HL-60 (cell line): Measurements from ENCODE around the gene IL36G.

ENCODE experiments used
- DNase-seq, 2 experiments: peaks; one replicate each; pipeline ENCODE4 v3.0.0-alpha.2; 2010 to 2020; ENCODE audit warnings: low read depth in 1 of 2, low spot score in 1 of 2
- H3K27ac ChIP-seq: fragments of 250-450 bp; sonication (Bioruptor Pico); replicated peaks from 2 replicates; pipeline ENCODE4 v1.5.1; 2020; ENCODE audit warnings: mild to moderate bottlenecking, moderate library complexity
- H3K27me3 ChIP-seq: fragments of 250-450 bp; sonication (Bioruptor Pico); 2 replicates; pipeline ENCODE4 v1.5.1; 2021; ENCODE audit warnings: mild to moderate bottlenecking, moderate library complexity; ENCODE audit not compliant: insufficient read depth, poor library complexity, severe bottlenecking
- H3K4me3 ChIP-seq: replicated peaks from 2 replicates; pipeline ENCODE4 v1.5.1; 2011; ENCODE audit warnings: mild to moderate bottlenecking, control low read depth, low read length; ENCODE audit not compliant: insufficient read depth
- CTCF ChIP-seq: IDR thresholded peaks from one replicate; pipeline ENCODE4 v1.5.1; 2011; ENCODE audit warnings: low read length, control low read depth, inconsistent platforms; ENCODE audit not compliant: insufficient read depth
- GABPA ChIP-seq: IDR thresholded peaks from 2 replicates; pipeline ENCODE4 v1.6.1; 2012; ENCODE audit warnings: low read depth
- POLR2AphosphoS5 ChIP-seq: IDR thresholded peaks from 2 replicates; pipeline ENCODE4 v1.6.1; 2012; ENCODE audit warnings: low read depth
- REST ChIP-seq: IDR thresholded peaks from 2 replicates; pipeline ENCODE4 v1.6.1; 2012; ENCODE audit warnings: low read depth; ENCODE audit not compliant: insufficient replicate concordance
- SPI1 ChIP-seq: IDR thresholded peaks from 2 replicates; pipeline ENCODE4 v1.6.1; 2012; ENCODE audit warnings: low read depth, mild to moderate bottlenecking, borderline replicate concordance

The IL36G gene

GRCh38 chr2:113034016-113034415, 56.2 kb downstream of the IL36G start:
- H3K4me3 ChIP-seq = no peak overlapping the region
- no peak overlapping the region for H3K27ac ChIP-seq
- no peaks in the 10 kb centered on the region for H3K27me3 ChIP-seq
- no peak for TF ChIP-seq SPI1
- no peak for TF ChIP-seq GABPA
- no peak for TF ChIP-seq CTCF
- TF ChIP-seq REST = no peak
- TF ChIP-seq POLR2AphosphoS5 = no peak
- no peak for DNase-seq
